HS-27A (cell line): Measurements from ENCODE around the gene RECQL5.
"Not testable (repeated sequence)": the region's sequence is repeated elsewhere in the genome, so short reads cannot be mapped to it uniquely, and the experiment has no call there.

Source experiments
- DNase-seq: peaks from one replicate; pipeline ENCODE4 v3.0.0-alpha.2; 2012; ENCODE audit warnings: low read depth, missing footprints

Gene RECQL5

GRCh38 chr17:75592348-75593020 is 74.5 kb downstream of the RECQL5 start:
- no peak for DNase-seq

- DNase-seq, result no peak
These were observed 75.1 kb downstream of the RECQL5 start for GRCh38 chr17:75591722-75592302.

- no peak for DNase-seq
These were observed 75.9 kb downstream of the RECQL5 start for GRCh38 chr17:75590849-75591721.

GRCh38 chr17:75590314-75590761 is 76.6 kb downstream of the RECQL5 start:
- DNase-seq, result no peak

- DNase-seq, result no peak
These were observed 77.0 kb downstream of the RECQL5 start for GRCh38 chr17:75589919-75590303.

GRCh38 chr17:75589012-75589918 is 77.7 kb downstream of the RECQL5 start:
- peak; percentile 23 for DNase-seq

- no peak for DNase-seq
These were observed 78.3 kb downstream of the RECQL5 start for GRCh38 chr17:75588596-75589011.

GRCh38 chr17:75587675-75588595 is 79.0 kb downstream of the RECQL5 start, which contains the start of gene MYO15B:
Gene MYO15B (plus strand): TSS chr17:75587800. CDS start chr17:75588058, 258 bp downstream.
- DNase-seq, result no peak

GRCh38 chr17:75584849-75585175 is 82.1 kb downstream of the RECQL5 start:
- no peak for DNase-seq

GRCh38 chr17:75583197-75583596 is 83.8 kb downstream of the RECQL5 start:
- DNase-seq, result not testable (repeated sequence)

- DNase-seq, result not testable (repeated sequence)
These were observed 85.7 kb downstream of the RECQL5 start for GRCh38 chr17:75581121-75581725.
